ENCODE measurements around the gene FOXO1. TPM values are rescaled to one million over a fixed set of nuclear protein-coding genes. Genes with fewer than 3 reads are reported as not detected.

The FOXO1 gene
- total RNA-seq, 2 donors from 2014 or later, result 20.1 to 29.7 TPM

- no peaks in the 10 kb centered on the region for H3K9me3 ChIP-seq (ENCODE audit: control insufficient read depth, low read length)
- no peak overlapping the region for H3K9ac ChIP-seq (ENCODE audit: extremely low read depth, low read length, poor library complexity, severe bottlenecking)
- Mint-ChIP-seq H3K36me3 (ENCODE audit: low read depth) (peaks cover 28% of the 10 kb centered on the region), H3K27ac (peak overlapping the region; percentile 79), H3K9me3 (no peaks in the 10 kb centered on the region), H3K4me3 (no peak overlapping the region), H3K27me3 (ENCODE audit: insufficient read depth) (no peaks in the 10 kb centered on the region), H3K4me1 (peaks cover 32% of the 10 kb centered on the region)
- H3K4me3 ChIP-seq (ENCODE audit: low read length), result no peak overlapping the region
- H3K36me3 ChIP-seq (ENCODE audit: control insufficient read depth, insufficient read depth, low read length), result peaks cover 28% of the 10 kb centered on the region
- DNase-seq, result no peak
- no peak for TF ChIP-seq CTCF (conservative IDR thresholded peaks at IDR 0.05)
- H3K27me3 ChIP-seq (ENCODE audit: control insufficient read depth, insufficient read depth, low read length, poor library complexity, severe bottlenecking), result no peaks in the 10 kb centered on the region
- peaks cover 18% of the 10 kb centered on the region for H3K4me1 ChIP-seq (ENCODE audit: control insufficient read depth, insufficient read depth, low read length)
- 93 to 96% methylated on average over 6 of the region's 6 CpGs for WGBS, 2 experiments (ENCODE audit: insufficient coverage in 1 of 2, insufficient read length in 1 of 2)
- no peak overlapping the region for H3K27ac ChIP-seq (ENCODE audit: low read depth, low read length)
Observed at GRCh38 chr13:40562975-40563349, 103.5 kb downstream of the FOXO1 start.

GRCh38 chr13:40559915-40560314 lies 106.5 kb downstream of the FOXO1 start:
- no peaks in the 10 kb centered on the region for H3K9me3 Mint-ChIP-seq

GRCh38 chr13:40558656-40559055 lies 107.8 kb downstream of the FOXO1 start:
- no peak for DNase-seq
- 94% methylated on average over 1 of the region's 1 CpG; no CpG with 5 or more reads in 1 of the 2 experiments for WGBS, 2 experiments (ENCODE audit: insufficient coverage in 1 of 2, insufficient read length in 1 of 2)
- H3K27ac ChIP-seq (ENCODE audit: low read depth, low read length), result no peak overlapping the region
- no peaks in the 10 kb centered on the region for H3K27me3 ChIP-seq (ENCODE audit: control insufficient read depth, insufficient read depth, low read length, poor library complexity, severe bottlenecking)
- peaks cover 8% of the 10 kb centered on the region for H3K4me1 ChIP-seq (ENCODE audit: control insufficient read depth, insufficient read depth, low read length)
- no peak overlapping the region for H3K9ac ChIP-seq (ENCODE audit: extremely low read depth, low read length, poor library complexity, severe bottlenecking)
- peaks cover 33% of the 10 kb centered on the region for H3K36me3 ChIP-seq (ENCODE audit: control insufficient read depth, insufficient read depth, low read length)
- no peak overlapping the region for H3K4me3 ChIP-seq (ENCODE audit: low read length)
- no peak overlapping the region for H3K4me3 Mint-ChIP-seq
- no peaks in the 10 kb centered on the region for H3K27me3 Mint-ChIP-seq (ENCODE audit: insufficient read depth)
- peaks cover 34% of the 10 kb centered on the region for H3K36me3 Mint-ChIP-seq (ENCODE audit: low read depth)
- no peak for TF ChIP-seq CTCF (conservative IDR thresholded peaks at IDR 0.05)
- no peaks in the 10 kb centered on the region for H3K9me3 Mint-ChIP-seq
- no peaks in the 10 kb centered on the region for H3K9me3 ChIP-seq (ENCODE audit: control insufficient read depth, low read length)
- no peak overlapping the region for H3K27ac Mint-ChIP-seq
- peaks cover 36% of the 10 kb centered on the region for H3K4me1 Mint-ChIP-seq

More at GRCh38 chr13:40559915-40560314, 106.5 kb downstream of the FOXO1 start:
- no peak for DNase-seq
- Histone ChIP-seq H3K27ac (ENCODE audit: low read depth, low read length) (no peak overlapping the region), H3K36me3 (ENCODE audit: control insufficient read depth, insufficient read depth, low read length) (peaks cover 33% of the 10 kb centered on the region), H3K4me1 (ENCODE audit: control insufficient read depth, insufficient read depth, low read length) (peaks cover 19% of the 10 kb centered on the region), H3K4me3 (ENCODE audit: low read length) (no peak overlapping the region), H3K27me3 (ENCODE audit: control insufficient read depth, insufficient read depth, low read length, poor library complexity, severe bottlenecking) (no peaks in the 10 kb centered on the region), H3K9me3 (ENCODE audit: control insufficient read depth, low read length) (no peaks in the 10 kb centered on the region), H3K9ac (ENCODE audit: extremely low read depth, low read length, poor library complexity, severe bottlenecking) (no peak overlapping the region)
- Mint-ChIP-seq H3K4me1 (peaks cover 37% of the 10 kb centered on the region), H3K36me3 (ENCODE audit: low read depth) (peaks cover 28% of the 10 kb centered on the region), H3K4me3 (no peak overlapping the region), H3K27ac (no peak overlapping the region), H3K27me3 (ENCODE audit: insufficient read depth) (no peaks in the 10 kb centered on the region)
- 98 to 100% methylated on average over 1 to 9 of the region's 9 CpGs for WGBS, 2 experiments (ENCODE audit: insufficient coverage in 1 of 2, insufficient read length in 1 of 2)
- TF ChIP-seq CTCF (conservative IDR thresholded peaks at IDR 0.05), result no peak
